GM18517 (cell line): ENCODE measurements around the gene KCNQ1.

ENCODE experiments used
- ATAC-seq: cut with Tn5 transposase; IDR thresholded peaks from one replicate; pipeline ENCODE4 v1.9.1; 2021; ENCODE audit warnings: mild to moderate bottlenecking, moderate library complexity; ENCODE audit not compliant: unreplicated experiment

KCNQ1 gene

GRCh38 chr11:2507945-2508749 is 63.3 kb downstream of the KCNQ1 start:
- ATAC-seq = no peak

DNA sequence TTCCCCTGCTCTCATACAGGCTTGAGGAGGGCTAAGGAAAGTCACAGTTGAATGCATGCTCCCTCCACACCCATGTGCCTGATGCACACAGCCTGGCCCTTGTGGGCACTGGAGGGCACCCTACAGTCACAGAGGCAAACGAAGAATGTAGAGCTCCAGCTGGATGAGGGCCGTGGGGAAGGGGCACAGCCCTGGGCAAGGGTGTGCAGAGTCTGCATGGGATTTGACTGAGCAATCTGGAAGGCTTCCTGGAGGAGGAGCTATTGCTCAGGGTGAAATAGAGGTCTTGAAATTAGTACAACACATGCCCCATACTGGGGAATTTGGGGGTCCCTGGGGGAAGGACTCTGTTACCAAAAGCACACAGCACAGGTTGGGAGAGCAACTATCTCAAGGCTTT is 64.0 kb downstream of the KCNQ1 start:
- no peak for ATAC-seq

- ATAC-seq = no peak
These were observed 64.7 kb downstream of the KCNQ1 start for GRCh38 chr11:2509481-2510001.

GRCh38 chr11:2510626-2511402 is 66.0 kb downstream of the KCNQ1 start:
- ATAC-seq = no peak

DNA sequence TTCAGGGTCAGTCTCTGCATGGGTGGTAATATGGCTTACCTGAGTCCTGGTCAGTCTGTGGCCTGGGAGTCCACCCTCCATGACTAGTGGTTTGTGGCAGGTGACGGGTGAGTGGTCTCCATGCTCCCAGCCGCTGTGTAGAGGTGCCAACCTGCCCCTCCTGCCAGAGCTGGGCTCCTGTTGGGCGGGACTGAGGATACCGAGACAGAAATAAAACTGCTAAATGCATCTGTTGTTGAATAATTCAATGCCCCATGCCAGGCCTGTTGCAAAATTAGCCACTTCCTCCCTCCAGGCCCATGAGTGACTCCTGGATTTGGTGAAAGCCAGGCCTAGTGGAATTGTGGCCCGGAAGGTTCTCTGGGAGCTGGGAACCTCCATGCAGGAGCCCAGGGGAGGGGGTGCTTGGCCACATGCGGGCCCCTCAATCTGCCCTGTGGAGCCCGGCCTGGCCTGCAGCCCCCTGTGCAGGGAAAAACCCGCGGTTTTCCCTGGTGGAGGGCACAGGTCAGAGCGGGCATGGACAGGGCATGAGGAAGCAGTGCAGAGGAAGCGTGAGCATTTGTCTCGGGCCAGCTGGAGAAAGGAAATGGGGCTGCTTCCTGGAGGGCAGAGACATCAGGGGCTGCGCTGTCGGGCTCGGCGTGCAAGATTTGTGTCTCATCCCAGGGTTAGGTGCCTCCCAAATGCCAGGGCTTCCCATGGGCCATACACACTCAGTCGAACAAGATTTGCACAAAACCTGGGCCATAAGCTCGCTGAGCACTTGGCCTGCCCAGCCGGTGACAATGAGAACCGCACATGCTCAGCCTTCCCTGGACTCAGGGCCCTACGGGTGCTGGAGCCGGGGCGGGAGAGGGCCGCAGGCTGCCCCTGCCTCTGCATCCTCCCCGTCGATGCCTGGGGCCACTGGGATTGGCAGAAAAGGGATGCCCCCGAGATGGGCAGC is 66.9 kb downstream of the KCNQ1 start:
- no peak for ATAC-seq

GRCh38 chr11:2512431-2513407 is 67.9 kb downstream of the KCNQ1 start:
- ATAC-seq = no peak

DNA sequence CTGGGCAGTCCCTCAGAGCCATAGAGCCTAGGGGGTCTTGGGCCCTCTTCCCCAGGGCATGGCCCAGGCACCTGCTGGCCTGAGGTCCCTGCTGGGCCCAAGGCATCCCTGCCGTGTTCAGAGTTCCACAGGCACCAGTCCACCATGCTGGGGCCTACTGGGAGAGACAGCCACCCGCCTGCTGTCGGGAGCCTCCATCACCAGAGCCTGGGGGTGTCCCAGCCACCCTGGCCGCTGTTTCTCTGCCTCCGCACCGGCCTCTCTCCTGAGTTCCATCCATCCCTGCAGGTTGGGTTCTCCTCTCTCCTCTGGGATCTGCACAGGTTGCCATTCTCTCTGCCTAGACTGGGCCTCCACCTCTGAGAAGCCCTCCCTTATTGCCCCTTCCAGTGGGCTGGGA is 68.6 kb downstream of the KCNQ1 start:
- no peak for ATAC-seq

DNA sequence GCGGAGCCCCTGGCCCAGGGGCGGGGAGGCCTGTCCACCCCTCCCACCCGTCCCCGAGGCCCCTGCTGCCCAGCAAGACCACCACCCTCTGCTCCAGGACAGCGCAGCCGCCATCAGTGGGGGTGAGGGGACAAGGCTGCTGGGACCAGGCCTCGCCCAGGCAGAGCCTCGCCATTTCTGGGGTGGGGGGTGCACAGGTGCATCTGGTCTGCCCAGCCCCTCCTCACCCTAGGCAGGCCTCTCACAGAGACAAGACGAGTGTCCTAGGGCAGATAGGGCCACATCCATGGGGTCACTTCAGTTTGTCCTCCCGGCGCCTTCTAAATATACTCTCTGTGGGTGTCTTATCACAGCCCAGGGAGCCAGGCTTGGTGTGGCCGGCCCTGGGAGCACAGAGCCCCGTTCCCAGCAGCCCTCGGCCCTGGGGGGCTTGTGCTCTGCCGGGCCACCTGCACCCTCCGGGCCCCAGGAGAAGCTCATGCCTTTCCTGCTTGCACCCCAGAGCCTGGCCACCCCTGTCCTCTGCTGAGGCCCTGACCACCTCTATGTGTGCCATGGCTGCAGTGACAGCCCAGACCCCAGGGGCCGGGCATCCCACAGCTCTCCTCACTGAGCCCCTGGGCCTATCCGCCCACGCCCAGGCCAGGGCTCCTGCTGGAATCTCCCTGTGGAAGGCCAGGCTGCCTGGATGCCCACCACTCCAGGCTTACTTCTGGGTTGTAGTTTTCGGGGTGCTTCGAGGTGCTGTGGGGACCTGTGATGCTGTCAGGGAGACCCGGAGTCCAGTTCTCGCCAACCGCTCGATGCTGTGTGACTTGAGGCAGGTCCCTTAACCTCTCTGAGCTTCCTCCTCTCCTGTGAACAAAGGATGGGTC is 70.8 kb downstream of the KCNQ1 start:
- ATAC-seq = no peak

DNA sequence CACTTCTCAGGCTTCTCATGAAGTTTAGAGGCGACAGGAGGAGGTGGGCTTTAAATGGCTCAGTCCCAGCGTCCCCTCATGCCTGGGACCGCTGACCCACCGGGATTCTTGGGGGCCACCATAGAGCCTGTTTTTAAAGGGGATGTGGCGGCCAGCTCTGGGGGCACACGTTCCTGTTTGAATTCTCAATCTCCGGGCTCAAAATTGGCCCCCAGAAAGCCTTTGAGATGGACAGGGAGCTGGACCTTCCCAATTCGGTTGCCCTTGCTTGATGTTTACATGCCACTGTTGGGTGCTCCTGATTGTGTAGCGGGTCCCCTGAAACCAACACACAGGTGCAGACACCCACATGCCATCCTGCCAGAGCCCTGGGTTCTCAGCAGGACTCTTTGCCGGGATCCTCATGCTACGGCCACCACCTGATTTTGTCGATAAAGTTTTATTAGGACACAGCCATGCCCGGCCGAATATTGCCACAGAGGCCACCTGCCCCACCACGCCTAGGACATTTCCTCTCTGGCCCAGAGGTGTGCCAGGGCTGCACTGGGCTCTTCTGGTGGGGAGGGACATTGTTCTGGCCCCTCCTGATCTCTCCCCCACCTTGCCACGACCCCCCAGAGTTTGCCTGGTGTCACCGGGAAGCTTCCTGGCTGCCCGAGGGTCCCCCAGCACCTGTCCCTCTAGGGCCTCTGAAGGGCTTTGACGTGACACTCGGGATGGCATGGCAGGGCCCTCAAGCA is 71.6 kb downstream of the KCNQ1 start:
- ATAC-seq = no peak

DNA sequence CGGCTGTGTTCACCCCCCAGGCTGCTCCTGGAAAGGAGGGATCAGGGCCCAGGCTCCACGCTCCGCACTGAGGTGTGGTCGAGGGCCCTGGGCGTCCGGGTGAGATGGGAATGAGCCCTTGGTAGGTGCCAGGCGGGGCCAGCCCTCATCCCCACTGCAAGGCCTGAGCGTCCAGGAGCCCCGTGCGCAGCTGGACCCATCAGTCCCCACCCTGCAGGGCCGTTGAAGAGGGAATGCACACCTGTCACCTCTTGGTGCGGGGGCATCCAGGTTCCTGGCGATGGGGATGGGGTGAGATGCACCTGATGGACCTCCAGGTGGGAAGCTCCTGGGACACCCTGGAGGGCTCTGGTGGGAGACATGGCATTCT is 72.2 kb downstream of the KCNQ1 start:
- no peak for ATAC-seq

DNA sequence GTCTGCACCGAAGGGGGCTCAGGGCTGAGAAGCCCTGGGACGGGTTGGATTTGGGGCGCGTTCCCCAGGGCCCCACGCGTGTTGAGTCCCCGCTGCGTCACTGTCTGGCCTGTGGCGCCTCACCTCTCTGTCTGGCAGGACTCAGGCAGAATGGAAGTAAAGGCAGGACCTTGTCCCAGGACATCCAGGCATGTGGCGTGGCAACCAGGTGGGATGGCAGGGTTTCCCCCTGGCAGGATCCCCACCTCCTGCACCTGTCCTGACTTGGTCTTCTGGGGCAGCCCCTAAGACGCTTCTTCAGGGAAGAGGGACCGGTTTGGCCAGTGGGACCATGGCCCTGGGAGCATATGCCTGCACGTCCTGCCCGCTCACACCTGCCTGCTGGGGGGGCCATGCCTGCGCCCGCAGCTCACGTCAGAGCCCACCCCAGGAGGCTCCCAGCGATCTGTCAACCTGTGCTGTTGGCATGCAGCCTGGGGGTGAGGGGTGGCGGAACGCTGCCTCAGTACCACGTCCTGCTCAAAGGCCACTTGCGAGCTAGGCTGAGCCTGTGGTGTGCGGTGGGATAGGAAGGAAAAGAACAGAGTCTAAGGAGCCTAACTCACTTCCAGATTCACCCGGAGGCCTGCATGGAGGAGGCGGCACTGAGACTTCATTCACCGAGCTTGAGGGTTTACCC is 72.7 kb downstream of the KCNQ1 start:
- no peak for ATAC-seq

DNA sequence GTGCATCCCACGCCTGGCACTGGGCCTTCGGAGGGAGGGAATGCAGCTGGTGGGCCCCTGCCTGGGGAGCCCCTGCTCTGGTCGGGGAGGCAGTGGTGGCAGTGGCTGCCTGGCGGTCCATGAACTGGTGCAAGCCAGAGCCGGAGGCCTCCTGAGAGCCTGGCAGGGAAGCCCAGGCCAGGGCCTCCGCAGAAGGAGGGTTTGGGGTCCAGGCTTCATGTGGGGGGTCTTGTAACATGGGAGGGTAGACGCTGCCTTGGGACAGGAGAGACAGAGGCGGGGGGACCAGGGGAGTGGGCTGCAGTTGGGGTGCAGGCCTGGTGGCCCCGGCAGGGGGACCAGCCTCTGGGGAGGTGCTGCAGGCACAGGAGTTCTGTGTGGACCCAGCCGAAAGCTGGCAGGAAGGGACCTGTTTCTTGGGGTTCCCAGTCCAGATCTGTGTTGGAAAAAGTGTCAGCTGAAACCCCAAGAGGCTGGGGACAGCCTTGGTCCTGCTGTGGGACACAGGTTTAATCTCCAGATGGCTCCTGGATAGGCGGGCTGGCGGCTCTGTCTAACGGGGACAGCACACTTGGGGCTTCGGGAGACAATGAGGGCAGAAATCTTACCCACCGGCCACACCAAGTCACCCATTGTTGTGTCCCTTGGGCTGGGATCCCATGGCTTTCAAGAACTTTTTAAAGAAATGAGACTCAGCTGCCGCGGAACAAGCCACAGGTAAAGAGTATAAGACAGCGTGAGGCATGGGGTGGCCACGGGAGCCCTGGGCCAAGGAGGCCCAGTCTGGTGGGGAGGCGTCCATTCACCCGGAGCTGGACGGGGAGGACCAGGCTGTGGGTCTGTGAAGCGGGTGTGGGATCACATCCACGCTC is 73.5 kb downstream of the KCNQ1 start:
- ATAC-seq = no peak

- no peak for ATAC-seq
These were observed 74.2 kb downstream of the KCNQ1 start for GRCh38 chr11:2518983-2519340.

- ATAC-seq = no peak
These were observed 74.7 kb downstream of the KCNQ1 start for GRCh38 chr11:2519517-2519861.

DNA sequence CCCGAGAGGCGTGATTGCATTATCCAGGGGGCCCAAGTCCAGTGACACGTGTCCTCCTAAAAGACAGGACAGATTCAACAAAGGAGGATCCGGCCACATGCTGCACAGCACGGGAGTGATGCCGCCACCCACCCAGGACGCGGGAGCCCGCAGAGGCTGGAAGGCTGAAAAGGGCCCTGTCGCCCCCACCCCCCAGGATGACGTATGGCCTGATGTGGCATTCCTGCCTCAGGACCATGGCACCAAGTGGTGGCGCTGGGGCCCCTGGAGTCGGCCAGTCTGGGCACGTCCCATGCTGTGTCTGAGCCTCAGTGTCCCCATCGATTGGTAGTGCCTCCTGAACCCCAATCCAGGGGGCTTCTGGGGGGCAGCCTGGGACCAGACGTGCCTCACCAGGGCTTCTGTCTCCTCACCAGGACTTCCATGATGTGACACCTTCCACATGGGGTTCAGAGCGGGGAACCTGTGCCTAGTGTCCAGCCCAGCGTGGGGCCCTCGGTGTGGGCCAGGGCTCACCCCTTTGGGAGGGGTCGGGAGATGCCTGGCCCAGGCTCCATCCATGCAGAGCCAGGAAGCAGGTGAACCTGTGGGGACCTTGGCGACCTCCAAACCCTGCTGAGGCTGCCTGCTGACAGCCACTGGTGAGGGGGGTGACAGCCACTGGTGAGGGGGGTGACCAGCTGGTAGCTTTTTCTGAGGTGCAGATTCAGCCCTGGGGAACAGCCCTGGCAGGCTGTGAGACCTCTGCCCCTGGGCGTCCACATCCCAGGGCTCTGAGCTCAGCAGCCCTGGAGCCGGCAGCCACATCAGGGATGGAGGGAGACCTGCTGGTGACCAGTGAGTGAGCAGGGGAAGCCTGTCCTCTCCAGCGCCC is 75.3 kb downstream of the KCNQ1 start:
- no peak for ATAC-seq

- ATAC-seq = no peak
These were observed 75.9 kb downstream of the KCNQ1 start for GRCh38 chr11:2520736-2521035.
